SK-N-SH treated with all-trans-retinoic acid at 6 μM for 48 hours (cell line): ENCODE data around the gene C22orf15.

Experiments
- ATAC-seq: fragments of 200-7000 bp; cut with Tn5 transposase; 3 replicates; pipeline ENCODE4 v1.9.1; 2020; ENCODE audit warnings: mild to moderate bottlenecking, moderate library complexity
- ARNTL ChIP-seq: fragments of 450-650 bp; formaldehyde crosslinking; IDR thresholded peaks from 2 replicates; pipeline ENCODE4 v1.5.0; 2020; ENCODE audit warnings: low read depth, mild to moderate bottlenecking, moderate library complexity, borderline replicate concordance
- BACH2 ChIP-seq: fragments of 250-450 bp; sonication (Bioruptor Pico); IDR thresholded peaks from 2 replicates; pipeline ENCODE4 v1.9.0; 2021; ENCODE audit warnings: mild to moderate bottlenecking, borderline replicate concordance
- CREB5 ChIP-seq: fragments of 250-450 bp; sonication (Bioruptor Pico); IDR thresholded peaks from 2 replicates; pipeline ENCODE4 v1.5.1; 2020; ENCODE audit warnings: low read depth, mild to moderate bottlenecking, moderate library complexity
- CSDC2 ChIP-seq: fragments of 250-450 bp; sonication (Bioruptor Pico); IDR thresholded peaks from 2 replicates; pipeline ENCODE4 v1.5.0; 2020; ENCODE audit warnings: mild to moderate bottlenecking, moderate library complexity
- ESRRG ChIP-seq: fragments of 250-450 bp; sonication (Bioruptor Pico); IDR thresholded peaks from 2 replicates; pipeline ENCODE4 v1.6.1; 2021; ENCODE audit warnings: mild to moderate bottlenecking
- GLIS3 ChIP-seq: fragments of 250-450 bp; sonication (Bioruptor Pico); IDR thresholded peaks from 2 replicates; pipeline ENCODE4 v1.5.0; 2020; ENCODE audit warnings: mild to moderate bottlenecking, moderate library complexity
- ISL1 ChIP-seq: fragments of 250-450 bp; sonication (Bioruptor Pico); IDR thresholded peaks from 2 replicates; pipeline ENCODE4 v2.1.2; 2022; ENCODE audit warnings: mild to moderate bottlenecking, moderate library complexity
- OSR1 ChIP-seq: fragments of 250-450 bp; sonication (Bioruptor Pico); IDR thresholded peaks from 2 replicates; pipeline ENCODE4 v1.8.0; 2022; ENCODE audit warnings: moderate library complexity, mild to moderate bottlenecking, inconsistent platforms
- POU6F1 ChIP-seq: fragments of 250-450 bp; sonication (Bioruptor Pico); IDR thresholded peaks from 2 replicates; pipeline ENCODE4 v1.8.0; 2021; ENCODE audit warnings: low read depth, mild to moderate bottlenecking, moderate library complexity, borderline replicate concordance
- RARB ChIP-seq: fragments of 250-450 bp; sonication (Bioruptor Pico); IDR thresholded peaks from 2 replicates; pipeline ENCODE4 v1.8.0; 2021; ENCODE audit warnings: mild to moderate bottlenecking, moderate library complexity
- SNAI2 ChIP-seq: fragments of 250-450 bp; sonication (Bioruptor Pico); IDR thresholded peaks from 2 replicates; pipeline ENCODE4 v1.5.0; 2020; ENCODE audit warnings: mild to moderate bottlenecking, moderate library complexity
- TCF4 ChIP-seq: fragments of 250-450 bp; sonication (Bioruptor Pico); IDR thresholded peaks from 2 replicates; pipeline ENCODE4 v1.8.0; 2021; ENCODE audit warnings: mild to moderate bottlenecking, moderate library complexity, borderline replicate concordance
- TOX ChIP-seq: fragments of 250-450 bp; sonication (Bioruptor Pico); IDR thresholded peaks from 2 replicates; pipeline ENCODE4 v1.8.0; 2021; ENCODE audit warnings: mild to moderate bottlenecking, moderate library complexity, borderline replicate concordance
- TSHZ2 ChIP-seq: fragments of 250-450 bp; sonication (Bioruptor Pico); IDR thresholded peaks from 2 replicates; pipeline ENCODE4 v1.5.0; 2020; ENCODE audit warnings: mild to moderate bottlenecking, moderate library complexity
- ZFP30 ChIP-seq: fragments of 450-650 bp; formaldehyde crosslinking; IDR thresholded peaks from 2 replicates; pipeline ENCODE4 v1.5.0; 2022; ENCODE audit warnings: mild to moderate bottlenecking, moderate library complexity
- ZNF565 ChIP-seq: fragments of 450-650 bp; formaldehyde crosslinking; conservative IDR thresholded peaks from 2 replicates; pipeline ENCODE4 v1.5.0; 2020; ENCODE audit warnings: low read depth, mild to moderate bottlenecking, moderate library complexity
- ZNF70 ChIP-seq: fragments of 450-650 bp; formaldehyde crosslinking; IDR thresholded peaks from 2 replicates; pipeline ENCODE4 v1.5.0; 2020; ENCODE audit warnings: mild to moderate bottlenecking, moderate library complexity
- ZNF8 ChIP-seq: fragments of 450-650 bp; formaldehyde crosslinking; IDR thresholded peaks from 2 replicates; pipeline ENCODE4 v1.5.0; 2020; ENCODE audit warnings: mild to moderate bottlenecking, moderate library complexity
- TF ChIP-seq, protein P1 (sequence below): fragments of 250-450 bp; sonication (Bioruptor Pico); IDR thresholded peaks from 2 replicates; pipeline ENCODE4 v1.8.0; 2020; ENCODE audit warnings: mild to moderate bottlenecking, moderate library complexity, borderline replicate concordance

The C22orf15 gene

DNA sequence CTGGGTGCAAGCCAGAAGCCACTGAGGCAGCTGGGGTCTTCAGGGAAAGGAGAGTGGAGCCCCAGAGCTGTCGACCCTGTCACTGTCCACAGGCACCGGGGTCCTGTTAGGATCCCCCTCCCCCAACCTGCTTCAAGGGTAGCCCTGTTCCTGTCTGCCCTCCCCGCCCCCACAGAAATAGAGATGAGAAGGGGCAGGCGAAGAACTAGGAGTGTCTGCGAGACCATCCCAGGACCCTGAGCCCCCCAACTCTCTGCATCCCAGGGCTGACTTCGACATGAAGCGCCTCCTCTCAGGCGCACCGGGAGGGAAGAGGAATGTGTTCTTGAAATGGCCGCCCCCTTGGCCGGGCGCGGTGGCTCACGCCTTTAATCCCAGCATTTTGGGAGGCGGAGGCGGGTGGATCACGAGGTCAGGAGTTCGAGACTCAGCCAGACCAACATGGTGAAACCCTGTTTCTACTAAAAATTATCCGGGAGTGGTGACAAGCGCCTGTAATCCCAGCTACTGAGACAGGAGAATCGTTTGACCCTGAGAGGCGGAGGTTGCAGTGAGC, 11.3 kb upstream of the C22orf15 start:
- no peak; the same call in 2 of the 3 replicates for ATAC-seq
- TF ChIP-seq ISL1, result no peak
- TF ChIP-seq, protein P1, sequence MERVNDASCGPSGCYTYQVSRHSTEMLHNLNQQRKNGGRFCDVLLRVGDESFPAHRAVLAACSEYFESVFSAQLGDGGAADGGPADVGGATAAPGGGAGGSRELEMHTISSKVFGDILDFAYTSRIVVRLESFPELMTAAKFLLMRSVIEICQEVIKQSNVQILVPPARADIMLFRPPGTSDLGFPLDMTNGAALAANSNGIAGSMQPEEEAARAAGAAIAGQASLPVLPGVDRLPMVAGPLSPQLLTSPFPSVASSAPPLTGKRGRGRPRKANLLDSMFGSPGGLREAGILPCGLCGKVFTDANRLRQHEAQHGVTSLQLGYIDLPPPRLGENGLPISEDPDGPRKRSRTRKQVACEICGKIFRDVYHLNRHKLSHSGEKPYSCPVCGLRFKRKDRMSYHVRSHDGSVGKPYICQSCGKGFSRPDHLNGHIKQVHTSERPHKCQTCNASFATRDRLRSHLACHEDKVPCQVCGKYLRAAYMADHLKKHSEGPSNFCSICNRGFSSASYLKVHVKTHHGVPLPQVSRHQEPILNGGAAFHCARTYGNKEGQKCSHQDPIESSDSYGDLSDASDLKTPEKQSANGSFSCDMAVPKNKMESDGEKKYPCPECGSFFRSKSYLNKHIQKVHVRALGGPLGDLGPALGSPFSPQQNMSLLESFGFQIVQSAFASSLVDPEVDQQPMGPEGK (CRISPR knock-in tag), result no peak
- TF ChIP-seq TCF4 (CRISPR knock-in tag), result no peak
- no peak for TF ChIP-seq ZNF70
- no peak for TF ChIP-seq RARB (CRISPR knock-in tag)
- TF ChIP-seq GLIS3 (CRISPR knock-in tag), result no peak
- no peak for TF ChIP-seq TSHZ2 (CRISPR knock-in tag)
- no peak for TF ChIP-seq CREB5 (CRISPR knock-in tag)
- TF ChIP-seq CSDC2 (CRISPR knock-in tag), result no peak
- TF ChIP-seq SNAI2 (CRISPR knock-in tag), result no peak
- TF ChIP-seq ZNF8 (CRISPR knock-in tag), result no peak
- TF ChIP-seq BACH2 (CRISPR knock-in tag), result no peak
- TF ChIP-seq ZFP30 (CRISPR knock-in tag), result no peak
- TF ChIP-seq POU6F1, result no peak
- TF ChIP-seq TOX, result no peak
- no peak for TF ChIP-seq ARNTL
- TF ChIP-seq ZNF565 (CRISPR knock-in tag), result no peak
- TF ChIP-seq ESRRG (CRISPR knock-in tag), result no peak
- TF ChIP-seq OSR1 (CRISPR knock-in tag), result no peak

- ATAC-seq, result no peak
- TF ChIP-seq CSDC2 (CRISPR knock-in tag) (no peak), GLIS3 (CRISPR knock-in tag) (no peak), RARB (CRISPR knock-in tag) (no peak), ZNF565 (CRISPR knock-in tag) (no peak), ISL1 (no peak), TCF4 (CRISPR knock-in tag) (no peak), ESRRG (CRISPR knock-in tag) (no peak), SNAI2 (CRISPR knock-in tag) (no peak), OSR1 (CRISPR knock-in tag) (no peak)
- TF ChIP-seq, protein P1 (CRISPR knock-in tag), result no peak
Measured at GRCh38 chr22:23752090-23752691, 10.6 kb upstream of the C22orf15 start.

GRCh38 chr22:23752750-23753149, 10.0 kb upstream of the C22orf15 start:
- TF ChIP-seq RARB (CRISPR knock-in tag), result no peak
- ATAC-seq, result no peak
